ENCODE measurements around the gene ZNF385C.

- no peak for TF ChIP-seq CTCF (IDR thresholded peaks at IDR 0.05)
- no peak for TF ChIP-seq POLR2A (IDR thresholded peaks at IDR 0.05)
These were observed 12.3 kb upstream of the ZNF385C start for GRCh38 chr17:42110301-42111264.
